ENCODE results near the gene SEMA3E. TPM values are rescaled to one million over a fixed set of nuclear protein-coding genes. Genes with fewer than 3 reads are reported as not detected.

SEMA3E gene
- total and polyA plus RNA-seq, 10 of the 15 experiments (the other 5 are each of a cell fraction or from before 2014, with no cell fraction given) = 0.08 to 2.0 (median 0.82) TPM

- TF ChIP-seq CTCF (IDR thresholded peaks at IDR 0.05 in 2 of 3, conservative IDR thresholded peaks at IDR 0.05 in 1 of 3; ENCODE audit: control insufficient read depth in 2 of 3, extremely low read depth in 1 of 3, insufficient read depth in 1 of 3, low read depth in 3 of 3, low read length in 3 of 3) (peak; percentile 47 to 63 (median 51); a peak in 5 of 6 replicates), CBFB (IDR thresholded peaks at IDR 0.05; ENCODE audit: low read depth) (no peak)
Observed at GRCh38 chr7:83410989-83411591, 237.8 kb downstream of the SEMA3E start (continued).

- H3K4me1 ChIP-seq (ENCODE audit: control insufficient read depth, insufficient read depth, low read length) = no peaks in the 10 kb centered on the region
- H3K27ac ChIP-seq (ENCODE audit: control insufficient read depth, insufficient read depth) = no peak overlapping the region
- BruUV-seq (replicated peaks) = no TSS peak
- in situ Hi-C loops (cut with MboI) (no loop called here), intact Hi-C loops (cut with micrococcal nuclease; ENCODE audit: unreplicated experiment) (no loop called here)
- no peaks in the 10 kb centered on the region for H3K27me3 ChIP-seq (replicated peaks in 1 of 2; ENCODE audit: control insufficient read depth in 2 of 2, insufficient read depth in 2 of 2, low read length in 1 of 2)
- no peak for ATAC-seq
- no peak overlapping the region for H3K4me2 ChIP-seq (ENCODE audit: control insufficient read depth, insufficient read depth)
- ChIA-PET CTCF (no interaction called here), SMC1A (ENCODE audit: uncharacterized antibody, unreplicated experiment) (interaction anchor here (1.0 kb wide), 1 partner anchor 96 kb away, joined by 3 read pairs; no protein-coding TSS in a partner anchor), RAD21 (ENCODE audit: unreplicated experiment) (no interaction called here), POLR2A (no interaction called here)
- H3K9ac ChIP-seq (ENCODE audit: control insufficient read depth, insufficient read depth, low read length) = no peak overlapping the region
- H3K36me3 ChIP-seq (ENCODE audit: control insufficient read depth in 2 of 2, insufficient read depth in 2 of 2, low read length in 1 of 2) = no peaks in the 10 kb centered on the region
- no peaks in the 10 kb centered on the region for H4K20me1 ChIP-seq (ENCODE audit: control insufficient read depth, insufficient read depth)
- no peak for DNase-seq (ENCODE audit: low read depth, low spot score)
- no peaks in the 10 kb centered on the region for H3K9me3 ChIP-seq (replicated peaks; ENCODE audit: control insufficient read depth, insufficient read depth, low read length)
- H3K4me3 ChIP-seq = no peak overlapping the region
- no peak overlapping the region for H2AFZ ChIP-seq (ENCODE audit: control insufficient read depth, low read depth, low read length)
- H3K79me2 ChIP-seq (ENCODE audit: control insufficient read depth, insufficient read depth, low read length) = no peaks in the 10 kb centered on the region
- FAIRE-seq = no peak
- TF ChIP-seq E2F4 (IDR thresholded peaks at IDR 0.05; ENCODE audit: low read depth, low read length) = no peak
- TF ChIP-seq RELA (IDR thresholded peaks at IDR 0.05; ENCODE audit: borderline replicate concordance, partially characterized antibody) = no peak
- no peak for TF ChIP-seq PRDM15 (CRISPR knock-in tag; IDR thresholded peaks at IDR 0.05)
- no peak for TF ChIP-seq MTA2 (IDR thresholded peaks at IDR 0.05; ENCODE audit: low read depth)
- no peak for TF ChIP-seq ZNF24 (IDR thresholded peaks at IDR 0.05)
- TF ChIP-seq CUX1 (IDR thresholded peaks at IDR 0.05; ENCODE audit: insufficient replicate concordance, low read depth, low read length) = no peak
- no peak for TF ChIP-seq IKZF2 (IDR thresholded peaks at IDR 0.05)
- TF ChIP-seq CBX3 (IDR thresholded peaks at IDR 0.05; ENCODE audit: borderline replicate concordance, low read depth) = no peak
Observed at GRCh38 chr7:83394776-83395175, 254.2 kb downstream of the SEMA3E start.

All from GM12878 (cell line).